HL-60 (cell line): Measurements from ENCODE around the gene RNF144A.

ENCODE experiments used
- DNase-seq, 2 experiments: peaks; one replicate each; pipeline ENCODE4 v3.0.0-alpha.2; 2010 to 2020; ENCODE audit warnings: low read depth in 1 of 2, low spot score in 1 of 2
- H3K27ac ChIP-seq: fragments of 250-450 bp; sonication (Bioruptor Pico); replicated peaks from 2 replicates; pipeline ENCODE4 v1.5.1; 2020; ENCODE audit warnings: mild to moderate bottlenecking, moderate library complexity
- H3K27me3 ChIP-seq: fragments of 250-450 bp; sonication (Bioruptor Pico); 2 replicates; pipeline ENCODE4 v1.5.1; 2021; ENCODE audit warnings: mild to moderate bottlenecking, moderate library complexity; ENCODE audit not compliant: insufficient read depth, poor library complexity, severe bottlenecking
- H3K4me3 ChIP-seq: replicated peaks from 2 replicates; pipeline ENCODE4 v1.5.1; 2011; ENCODE audit warnings: mild to moderate bottlenecking, control low read depth, low read length; ENCODE audit not compliant: insufficient read depth
- CTCF ChIP-seq: IDR thresholded peaks from one replicate; pipeline ENCODE4 v1.5.1; 2011; ENCODE audit warnings: low read length, control low read depth, inconsistent platforms; ENCODE audit not compliant: insufficient read depth
- GABPA ChIP-seq: IDR thresholded peaks from 2 replicates; pipeline ENCODE4 v1.6.1; 2012; ENCODE audit warnings: low read depth
- POLR2AphosphoS5 ChIP-seq: IDR thresholded peaks from 2 replicates; pipeline ENCODE4 v1.6.1; 2012; ENCODE audit warnings: low read depth
- REST ChIP-seq: IDR thresholded peaks from 2 replicates; pipeline ENCODE4 v1.6.1; 2012; ENCODE audit warnings: low read depth; ENCODE audit not compliant: insufficient replicate concordance
- SPI1 ChIP-seq: IDR thresholded peaks from 2 replicates; pipeline ENCODE4 v1.6.1; 2012; ENCODE audit warnings: low read depth, mild to moderate bottlenecking, borderline replicate concordance

The RNF144A gene

GRCh38 chr2:7026742-7027141 lies 109.5 kb downstream of the RNF144A start:
- no peak overlapping the region for H3K27ac ChIP-seq
- H3K4me3 ChIP-seq = no peak overlapping the region
- no peaks in the 10 kb centered on the region for H3K27me3 ChIP-seq
- DNase-seq = no peak
- TF ChIP-seq CTCF = no peak
- TF ChIP-seq GABPA = no peak
- TF ChIP-seq SPI1 = no peak
- no peak for TF ChIP-seq REST
- TF ChIP-seq POLR2AphosphoS5 = no peak

- DNase-seq = no peak
- Histone ChIP-seq H3K4me3 (no peak overlapping the region), H3K27ac (no peak overlapping the region), H3K27me3 (no peaks in the 10 kb centered on the region)
- TF ChIP-seq CTCF (no peak), POLR2AphosphoS5 (no peak), SPI1 (no peak), GABPA (no peak), REST (no peak)
Measured at GRCh38 chr2:7027411-7027810, 110.2 kb downstream of the RNF144A start.

- Histone ChIP-seq H3K27me3 (no peaks in the 10 kb centered on the region), H3K4me3 (no peak overlapping the region), H3K27ac (no peak overlapping the region)
- TF ChIP-seq SPI1 (no peak), GABPA (no peak)
- DNase-seq = no peak
Measured at GRCh38 chr2:7027956-7028655, 110.9 kb downstream of the RNF144A start.

- H3K27me3 ChIP-seq = no peaks in the 10 kb centered on the region
- TF ChIP-seq REST (no peak), SPI1 (peak; percentile 44)
- H3K4me3 ChIP-seq = no peak overlapping the region
- H3K27ac ChIP-seq = no peak overlapping the region
- DNase-seq = no peak
Measured at GRCh38 chr2:7028846-7029245, 111.6 kb downstream of the RNF144A start.
